ENCODE measurements around the gene LENG1. TPM values are rescaled to one million over a fixed set of nuclear protein-coding genes. Genes with fewer than 3 reads are reported as not detected.
"Not testable (repeated sequence)": the region's sequence is repeated elsewhere in the genome, so short reads cannot be mapped to it uniquely, and the experiment has no call there.

Gene LENG1
- total RNA-seq, 2 experiments from 2014 or later, result 3.3 to 4.0 TPM

DNA sequence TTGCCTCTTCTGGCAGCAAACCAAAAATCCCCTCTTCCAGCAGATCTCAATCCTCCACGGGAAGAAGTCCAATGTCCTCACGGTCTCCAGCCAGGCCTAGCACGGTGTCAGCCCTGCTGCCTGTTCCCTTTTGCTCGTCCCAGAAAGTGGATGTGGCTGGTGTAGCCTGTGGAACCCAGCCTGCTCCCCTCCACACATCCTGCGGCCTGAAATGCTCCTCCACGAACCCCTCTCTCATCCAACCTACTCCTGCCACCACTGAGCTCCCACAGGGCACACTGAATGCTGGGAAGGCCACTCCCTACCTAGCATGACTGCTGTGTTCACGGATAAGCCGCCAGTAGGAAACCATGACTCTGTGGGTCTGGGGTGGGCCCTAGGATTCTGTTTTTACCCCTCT is 26.8 kb upstream of the LENG1 start:
- intact Hi-C loops (cut with micrococcal nuclease), result no loop called here
- Mint-ChIP-seq H3K36me3 (ENCODE audit: low read depth) (peaks cover 20% of the 10 kb centered on the region), H3K4me3 (no peak overlapping the region), H3K27me3 (no peaks in the 10 kb centered on the region), H3K27ac (peak overlapping the region; percentile 25), H3K4me1 (ENCODE audit: low read depth) (peaks cover 15% of the 10 kb centered on the region), H3K9me3 (no peaks in the 10 kb centered on the region)
- POLR2A ChIA-PET, result interaction anchor here (0.8 to 18.7 kb wide), 3 partner anchors 13 to 48 kb away, joined by 3 to 419 read pairs (median 4); partner anchors contain the start of genes RPS9 and TMC4
- CTCF ChIA-PET, result interaction anchor here (1.1 to 4.1 kb wide), 2 partner anchors 17 to 19 kb away, joined by 3 to 22 read pairs; no protein-coding TSS in a partner anchor
- DNase-seq (no peak), ATAC-seq (no peak)
- TF ChIP-seq, protein P1, sequence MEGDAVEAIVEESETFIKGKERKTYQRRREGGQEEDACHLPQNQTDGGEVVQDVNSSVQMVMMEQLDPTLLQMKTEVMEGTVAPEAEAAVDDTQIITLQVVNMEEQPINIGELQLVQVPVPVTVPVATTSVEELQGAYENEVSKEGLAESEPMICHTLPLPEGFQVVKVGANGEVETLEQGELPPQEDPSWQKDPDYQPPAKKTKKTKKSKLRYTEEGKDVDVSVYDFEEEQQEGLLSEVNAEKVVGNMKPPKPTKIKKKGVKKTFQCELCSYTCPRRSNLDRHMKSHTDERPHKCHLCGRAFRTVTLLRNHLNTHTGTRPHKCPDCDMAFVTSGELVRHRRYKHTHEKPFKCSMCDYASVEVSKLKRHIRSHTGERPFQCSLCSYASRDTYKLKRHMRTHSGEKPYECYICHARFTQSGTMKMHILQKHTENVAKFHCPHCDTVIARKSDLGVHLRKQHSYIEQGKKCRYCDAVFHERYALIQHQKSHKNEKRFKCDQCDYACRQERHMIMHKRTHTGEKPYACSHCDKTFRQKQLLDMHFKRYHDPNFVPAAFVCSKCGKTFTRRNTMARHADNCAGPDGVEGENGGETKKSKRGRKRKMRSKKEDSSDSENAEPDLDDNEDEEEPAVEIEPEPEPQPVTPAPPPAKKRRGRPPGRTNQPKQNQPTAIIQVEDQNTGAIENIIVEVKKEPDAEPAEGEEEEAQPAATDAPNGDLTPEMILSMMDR (IDR thresholded peaks at IDR 0.05), result no peak

DNA sequence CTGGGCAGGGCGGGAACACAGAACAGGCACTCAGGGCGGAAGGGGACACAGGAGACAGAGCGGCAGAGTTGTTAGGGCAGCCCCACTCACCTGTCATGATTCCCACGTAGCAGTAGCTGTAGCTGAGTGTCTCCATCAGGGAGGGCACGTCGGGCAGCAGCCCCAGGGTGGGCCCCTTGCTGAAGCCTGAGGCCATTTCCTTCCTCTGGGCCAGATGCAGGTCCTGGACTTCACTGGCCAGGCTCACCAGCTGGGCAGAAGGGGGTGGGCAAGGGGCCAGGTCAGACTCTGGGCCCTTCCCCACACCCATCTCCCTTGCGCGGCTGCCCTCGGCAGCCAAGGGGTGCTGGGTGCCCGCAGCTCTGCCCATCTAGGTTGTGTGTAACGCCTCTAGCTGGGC is 23.9 kb upstream of the LENG1 start:
- H3K9me3 Mint-ChIP-seq, result no peaks in the 10 kb centered on the region
- no peak overlapping the region for H3K27ac Mint-ChIP-seq
- no peak for DNase-seq
- ChIA-PET POLR2A (interaction anchor here (1.0 to 1.2 kb wide), 2 partner anchors 24 kb away, joined by 3 read pairs; partner anchors contain the start of gene LENG1), CTCF (no interaction called here)
- H3K4me1 Mint-ChIP-seq (ENCODE audit: low read depth), result peaks cover 15% of the 10 kb centered on the region
- TF ChIP-seq, protein P1 (IDR thresholded peaks at IDR 0.05), result no peak
- intact Hi-C loops (cut with micrococcal nuclease), result no loop called here
- no peak overlapping the region for H3K4me3 Mint-ChIP-seq
- no peak for ATAC-seq
- no peaks in the 10 kb centered on the region for H3K27me3 Mint-ChIP-seq
- peaks cover 28% of the 10 kb centered on the region for H3K36me3 Mint-ChIP-seq (ENCODE audit: low read depth)

DNA sequence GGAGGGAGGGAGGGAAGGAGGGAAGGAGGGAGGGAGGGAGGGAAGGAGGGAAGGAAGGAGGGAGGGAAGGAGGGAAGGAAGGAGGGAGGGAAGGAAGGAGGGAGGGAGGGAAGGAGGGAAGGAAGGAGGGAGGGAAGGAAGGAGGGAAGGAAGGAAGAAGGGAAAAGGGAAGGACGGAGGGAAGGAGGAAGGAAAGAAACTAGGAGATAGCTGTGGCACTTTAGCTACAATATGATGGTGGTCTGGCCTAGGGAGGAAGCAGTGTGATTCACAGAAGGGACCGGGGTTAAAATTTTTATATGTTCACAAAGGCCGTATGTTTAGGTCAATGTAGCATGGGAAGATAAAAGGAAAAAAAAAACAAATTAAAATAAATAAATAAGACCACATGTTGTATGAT is 22.4 kb upstream of the LENG1 start:
- CTCF ChIA-PET; H3K4me1 Mint-ChIP-seq (ENCODE audit: low read depth): not testable (repeated sequence)

DNA sequence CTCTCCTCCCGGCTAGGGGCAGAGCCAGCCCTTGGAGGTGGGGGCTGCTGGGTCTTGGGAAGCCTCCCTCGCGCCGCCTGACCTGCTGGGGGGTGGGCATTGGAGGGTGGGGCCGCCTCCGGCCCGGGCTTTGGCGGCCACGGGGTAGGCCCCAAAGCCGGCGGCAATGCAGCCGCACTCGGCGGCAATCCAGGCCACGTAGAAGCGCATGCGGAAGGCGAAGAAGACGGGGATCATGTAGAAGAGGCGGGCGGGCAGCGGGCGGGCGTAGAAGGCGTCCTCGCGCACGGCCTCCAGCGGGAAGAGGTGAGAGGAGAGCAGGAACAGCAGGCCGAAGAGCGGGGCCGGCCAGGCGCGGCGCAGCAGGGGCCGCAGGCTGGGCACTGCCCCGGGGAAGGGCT is 21.2 kb upstream of the LENG1 start:
- DNase-seq (no peak), ATAC-seq (no peak)
- POLR2A ChIA-PET, result no interaction called here
- TF ChIP-seq, protein P1 (IDR thresholded peaks at IDR 0.05), result no peak
- no peak overlapping the region for H3K4me3 Mint-ChIP-seq
- no peaks in the 10 kb centered on the region for H3K9me3 Mint-ChIP-seq
- no peaks in the 10 kb centered on the region for H3K27me3 Mint-ChIP-seq
- H3K36me3 Mint-ChIP-seq (ENCODE audit: low read depth), result peaks cover 24% of the 10 kb centered on the region
- no peak overlapping the region for H3K27ac Mint-ChIP-seq
- CTCF ChIA-PET, result no interaction called here
- intact Hi-C loops (cut with micrococcal nuclease), result no loop called here
- no peaks in the 10 kb centered on the region for H3K4me1 Mint-ChIP-seq (ENCODE audit: low read depth)

More for the DNA sequence above, 22.4 kb upstream of the LENG1 start:
- H3K27ac Mint-ChIP-seq; DNase-seq; intact Hi-C loops (cut with micrococcal nuclease); H3K4me3 Mint-ChIP-seq; POLR2A ChIA-PET; H3K27me3 Mint-ChIP-seq; ATAC-seq; H3K9me3 Mint-ChIP-seq: not testable (repeated sequence)
- H3K36me3 Mint-ChIP-seq (ENCODE audit: low read depth), result peaks cover 28% of the 10 kb centered on the region

DNA sequence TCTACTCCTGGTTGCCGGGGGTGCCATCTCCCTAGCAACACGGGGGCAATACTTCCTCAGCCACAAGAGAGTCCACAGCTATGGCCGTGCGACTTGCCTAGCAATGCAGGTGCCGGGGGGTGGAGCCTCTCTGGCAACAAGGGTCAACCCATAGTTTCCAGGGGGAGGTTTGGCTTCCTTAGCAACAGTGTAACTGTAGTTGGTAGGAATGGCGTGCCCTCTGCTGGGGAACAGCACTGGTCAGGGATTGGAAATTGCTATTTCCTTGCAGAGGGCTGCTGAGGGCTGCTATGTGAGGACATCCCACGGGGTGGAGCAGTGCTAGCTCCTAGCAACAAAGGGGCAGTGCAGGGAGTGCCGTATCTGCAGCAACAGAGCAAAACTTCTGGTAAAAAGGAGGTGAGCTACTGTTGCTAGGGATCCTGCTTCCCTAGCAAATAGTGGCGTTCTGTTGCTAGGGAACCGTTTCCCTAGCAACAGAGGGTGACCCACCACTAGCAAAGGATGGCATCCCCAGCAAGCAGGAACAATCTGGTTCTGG is 20.5 kb upstream of the LENG1 start:
- ATAC-seq (no peak), DNase-seq (no peak)
- Mint-ChIP-seq H3K9me3 (no peaks in the 10 kb centered on the region), H3K36me3 (ENCODE audit: low read depth) (peaks cover 21% of the 10 kb centered on the region), H3K27ac (no peak overlapping the region), H3K4me3 (no peak overlapping the region), H3K4me1 (ENCODE audit: low read depth) (no peaks in the 10 kb centered on the region), H3K27me3 (no peaks in the 10 kb centered on the region)
- intact Hi-C loops (cut with micrococcal nuclease), result no loop called here
- TF ChIP-seq, protein P1 (IDR thresholded peaks at IDR 0.05), result no peak
- POLR2A ChIA-PET, result interaction anchor here (1.6 kb wide), 1 partner anchor 27 kb away, joined by 6 read pairs; no protein-coding TSS in a partner anchor
- CTCF ChIA-PET, result interaction anchor here (0.8 kb wide), 1 partner anchor 86 kb away, joined by 3 read pairs; no protein-coding TSS in a partner anchor
